ENCODE results near the gene MIDN. TPM values are rescaled to one million over a fixed set of nuclear protein-coding genes. Genes with fewer than 3 reads are reported as not detected.

Gene MIDN
- total RNA-seq, 1 donor from 2014 or later: 325 TPM

DNA sequence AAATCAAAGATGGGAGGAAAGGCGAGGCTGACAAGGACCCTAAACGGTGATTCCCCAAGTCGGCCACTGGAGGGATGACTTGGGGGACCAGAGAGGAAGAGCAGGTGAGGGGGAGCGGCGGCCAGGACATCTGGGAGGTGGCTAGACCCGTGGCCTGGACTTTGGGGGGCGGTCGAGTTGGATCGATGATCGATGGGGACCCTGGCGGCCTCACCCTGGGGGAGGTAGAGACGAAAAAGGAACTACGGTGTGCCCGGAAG is 13.1 kb downstream of the MIDN start:
- peak overlapping the region; percentile 43 for H3K27ac Mint-ChIP-seq (ENCODE audit: unreplicated experiment)
- peaks cover 30% of the 10 kb centered on the region for H3K4me1 Mint-ChIP-seq (ENCODE audit: low read depth, unreplicated experiment)
- H3K27me3 Mint-ChIP-seq (ENCODE audit: unreplicated experiment): peaks cover 16% of the 10 kb centered on the region
- H3K4me3 Mint-ChIP-seq (ENCODE audit: unreplicated experiment): peak overlapping the region; percentile 85
- DNase-seq: no peak
- TF ChIP-seq, protein P1, sequence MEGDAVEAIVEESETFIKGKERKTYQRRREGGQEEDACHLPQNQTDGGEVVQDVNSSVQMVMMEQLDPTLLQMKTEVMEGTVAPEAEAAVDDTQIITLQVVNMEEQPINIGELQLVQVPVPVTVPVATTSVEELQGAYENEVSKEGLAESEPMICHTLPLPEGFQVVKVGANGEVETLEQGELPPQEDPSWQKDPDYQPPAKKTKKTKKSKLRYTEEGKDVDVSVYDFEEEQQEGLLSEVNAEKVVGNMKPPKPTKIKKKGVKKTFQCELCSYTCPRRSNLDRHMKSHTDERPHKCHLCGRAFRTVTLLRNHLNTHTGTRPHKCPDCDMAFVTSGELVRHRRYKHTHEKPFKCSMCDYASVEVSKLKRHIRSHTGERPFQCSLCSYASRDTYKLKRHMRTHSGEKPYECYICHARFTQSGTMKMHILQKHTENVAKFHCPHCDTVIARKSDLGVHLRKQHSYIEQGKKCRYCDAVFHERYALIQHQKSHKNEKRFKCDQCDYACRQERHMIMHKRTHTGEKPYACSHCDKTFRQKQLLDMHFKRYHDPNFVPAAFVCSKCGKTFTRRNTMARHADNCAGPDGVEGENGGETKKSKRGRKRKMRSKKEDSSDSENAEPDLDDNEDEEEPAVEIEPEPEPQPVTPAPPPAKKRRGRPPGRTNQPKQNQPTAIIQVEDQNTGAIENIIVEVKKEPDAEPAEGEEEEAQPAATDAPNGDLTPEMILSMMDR (IDR thresholded peaks at IDR 0.05; ENCODE audit: partially characterized antibody, unreplicated experiment): peak; percentile 33
- H3K9me3 Mint-ChIP-seq (ENCODE audit: unreplicated experiment): peaks cover 18% of the 10 kb centered on the region
- no peaks in the 10 kb centered on the region for H3K36me3 Mint-ChIP-seq (ENCODE audit: unreplicated experiment)

GRCh38 chr19:1261798-1262622 is 13.6 kb downstream of the MIDN start:
- peak overlapping the region; percentile 85 for H3K4me3 Mint-ChIP-seq (ENCODE audit: unreplicated experiment)
- H3K4me1 Mint-ChIP-seq (ENCODE audit: low read depth, unreplicated experiment): peaks cover 30% of the 10 kb centered on the region
- H3K27ac Mint-ChIP-seq (ENCODE audit: unreplicated experiment): peak overlapping the region; percentile 43
- TF ChIP-seq, protein P1 (IDR thresholded peaks at IDR 0.05; ENCODE audit: partially characterized antibody, unreplicated experiment): no peak
- no peaks in the 10 kb centered on the region for H3K36me3 Mint-ChIP-seq (ENCODE audit: unreplicated experiment)
- peaks cover 18% of the 10 kb centered on the region for H3K9me3 Mint-ChIP-seq (ENCODE audit: unreplicated experiment)
- no peak for DNase-seq
- peaks cover 16% of the 10 kb centered on the region for H3K27me3 Mint-ChIP-seq (ENCODE audit: unreplicated experiment)

DNA sequence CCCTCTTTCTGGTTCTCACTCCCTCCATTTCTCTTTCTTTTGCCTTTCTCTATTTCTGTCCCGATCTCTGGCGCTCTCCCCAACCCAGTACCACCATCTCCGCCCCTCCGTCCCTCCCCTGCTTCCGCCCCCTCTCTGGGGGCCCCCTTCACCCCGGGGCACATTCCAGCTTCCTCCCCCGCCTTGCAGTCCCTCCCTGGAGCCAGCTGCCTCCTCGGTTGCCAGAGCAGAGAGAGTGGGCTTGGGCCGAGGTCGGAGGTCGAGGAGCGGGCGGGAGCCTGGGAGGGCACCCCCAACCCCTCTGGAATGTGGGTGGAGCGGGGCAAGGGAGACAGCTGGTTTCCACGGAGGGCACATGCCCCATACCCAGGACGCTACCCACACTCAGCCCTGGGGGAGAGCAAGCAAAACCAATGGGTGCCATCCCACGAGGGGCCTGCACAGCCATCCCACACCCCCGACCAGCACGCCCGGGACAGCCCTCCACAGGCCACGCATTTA is 14.3 kb downstream of the MIDN start:
- TF ChIP-seq, protein P1 (IDR thresholded peaks at IDR 0.05; ENCODE audit: partially characterized antibody, unreplicated experiment): no peak
- Mint-ChIP-seq H3K27ac (ENCODE audit: unreplicated experiment) (no peak overlapping the region), H3K27me3 (ENCODE audit: unreplicated experiment) (peaks cover 12% of the 10 kb centered on the region), H3K4me3 (ENCODE audit: unreplicated experiment) (no peak overlapping the region), H3K4me1 (ENCODE audit: low read depth, unreplicated experiment) (peaks cover 30% of the 10 kb centered on the region), H3K36me3 (ENCODE audit: unreplicated experiment) (no peaks in the 10 kb centered on the region), H3K9me3 (ENCODE audit: unreplicated experiment) (peaks cover 13% of the 10 kb centered on the region)
- DNase-seq: no peak

- Mint-ChIP-seq H3K36me3 (ENCODE audit: unreplicated experiment) (no peaks in the 10 kb centered on the region), H3K27ac (ENCODE audit: unreplicated experiment) (no peak overlapping the region), H3K4me3 (ENCODE audit: unreplicated experiment) (peak overlapping the region; percentile 57), H3K9me3 (ENCODE audit: unreplicated experiment) (peaks cover 12% of the 10 kb centered on the region), H3K4me1 (ENCODE audit: low read depth, unreplicated experiment) (peaks cover 27% of the 10 kb centered on the region), H3K27me3 (ENCODE audit: unreplicated experiment) (peaks cover 11% of the 10 kb centered on the region)
- DNase-seq: no peak
- TF ChIP-seq, protein P1 (IDR thresholded peaks at IDR 0.05; ENCODE audit: partially characterized antibody, unreplicated experiment): no peak
Observed at GRCh38 chr19:1263188-1263587, 14.8 kb downstream of the MIDN start.
